Skeletal muscle satellite cell (primary cell): ENCODE results near the gene CLDN8.

ENCODE experiments used
- H3K27me3 ChIP-seq: 2 replicates; pipeline ENCODE4 v1.7.0; 2013; ENCODE audit warnings: low read length; ENCODE audit not compliant: control insufficient read depth, insufficient read depth
- H3K36me3 ChIP-seq: 2 replicates; pipeline ENCODE4 v1.7.0; 2013; ENCODE audit warnings: mild to moderate bottlenecking, control low read depth, low read length; ENCODE audit not compliant: insufficient read depth
- H3K4me1 ChIP-seq: 2 replicates; pipeline ENCODE4 v1.7.0; 2013; ENCODE audit warnings: low read length; ENCODE audit not compliant: control insufficient read depth, insufficient read depth
- H3K4me2 ChIP-seq: 2 replicates; pipeline ENCODE4 v1.7.0; 2013; ENCODE audit warnings: mild to moderate bottlenecking, low read length
- H3K4me3 ChIP-seq: 2 replicates; pipeline ENCODE4 v1.7.0; 2013; ENCODE audit warnings: low read length
- H3K9ac ChIP-seq: 2 replicates; pipeline ENCODE4 v1.7.0; 2013; ENCODE audit warnings: mild to moderate bottlenecking, low read depth, low read length, moderate library complexity
- H3K9me3 ChIP-seq: replicated peaks from 2 replicates; pipeline ENCODE4 v1.7.0; 2013; ENCODE audit warnings: mild to moderate bottlenecking, control low read depth, low read length

Gene CLDN8

GRCh38 chr21:30200000-30200399 is 15.9 kb downstream of the CLDN8 start:
- H3K4me2 ChIP-seq, result no peak overlapping the region
- H3K4me1 ChIP-seq, result no peaks in the 10 kb centered on the region
- no peaks in the 10 kb centered on the region for H3K27me3 ChIP-seq
- H3K4me3 ChIP-seq, result no peak overlapping the region
- no peaks in the 10 kb centered on the region for H3K9me3 ChIP-seq
- no peak overlapping the region for H3K9ac ChIP-seq
- no peaks in the 10 kb centered on the region for H3K36me3 ChIP-seq

- Histone ChIP-seq H3K9me3 (no peaks in the 10 kb centered on the region), H3K9ac (no peak overlapping the region), H3K27me3 (no peaks in the 10 kb centered on the region), H3K4me3 (no peak overlapping the region), H3K4me1 (no peaks in the 10 kb centered on the region), H3K4me2 (no peak overlapping the region), H3K36me3 (no peaks in the 10 kb centered on the region)
These were observed 21.1 kb downstream of the CLDN8 start for GRCh38 chr21:30194701-30195299.

- Histone ChIP-seq H3K36me3 (no peaks in the 10 kb centered on the region), H3K4me1 (no peaks in the 10 kb centered on the region), H3K4me3 (no peak overlapping the region), H3K27me3 (no peaks in the 10 kb centered on the region), H3K9ac (no peak overlapping the region), H3K4me2 (no peak overlapping the region), H3K9me3 (no peaks in the 10 kb centered on the region)
These were observed 22.7 kb downstream of the CLDN8 start for GRCh38 chr21:30193201-30193600.

GRCh38 chr21:30190554-30190953 is 25.3 kb downstream of the CLDN8 start:
- Histone ChIP-seq H3K27me3 (no peaks in the 10 kb centered on the region), H3K9ac (no peak overlapping the region), H3K4me2 (no peak overlapping the region), H3K4me1 (no peaks in the 10 kb centered on the region), H3K4me3 (no peak overlapping the region), H3K9me3 (no peaks in the 10 kb centered on the region), H3K36me3 (no peaks in the 10 kb centered on the region)

GRCh38 chr21:30189773-30190172 is 26.1 kb downstream of the CLDN8 start:
- no peaks in the 10 kb centered on the region for H3K4me1 ChIP-seq
- H3K4me3 ChIP-seq, result no peak overlapping the region
- no peak overlapping the region for H3K9ac ChIP-seq
- H3K9me3 ChIP-seq, result no peaks in the 10 kb centered on the region
- no peaks in the 10 kb centered on the region for H3K36me3 ChIP-seq
- no peaks in the 10 kb centered on the region for H3K27me3 ChIP-seq
- H3K4me2 ChIP-seq, result no peak overlapping the region

GRCh38 chr21:30186242-30186641 is 29.7 kb downstream of the CLDN8 start:
- Histone ChIP-seq H3K4me2 (no peak overlapping the region), H3K4me3 (no peak overlapping the region), H3K36me3 (no peaks in the 10 kb centered on the region), H3K4me1 (no peaks in the 10 kb centered on the region), H3K27me3 (no peaks in the 10 kb centered on the region), H3K9ac (no peak overlapping the region), H3K9me3 (no peaks in the 10 kb centered on the region)

- Histone ChIP-seq H3K4me3 (no peak overlapping the region), H3K9ac (no peak overlapping the region), H3K27me3 (no peaks in the 10 kb centered on the region), H3K4me1 (no peaks in the 10 kb centered on the region), H3K36me3 (no peaks in the 10 kb centered on the region), H3K9me3 (peaks cover 7% of the 10 kb centered on the region), H3K4me2 (no peak overlapping the region)
These were observed 47.8 kb downstream of the CLDN8 start for GRCh38 chr21:30168086-30168485.

- Histone ChIP-seq H3K36me3 (no peaks in the 10 kb centered on the region), H3K4me2 (no peak within 1 kb of the TSS), H3K4me3 (no peak within 1 kb of the TSS), H3K9me3 (peaks cover 4% of the 10 kb centered on the region), H3K27me3 (no peaks in the 10 kb centered on the region), H3K9ac (no peak within 1 kb of the TSS), H3K4me1 (no peaks in the 10 kb centered on the region)
These were observed 49.2 kb downstream of the CLDN8 start, which contains the start of gene CLDN17 for GRCh38 chr21:30166705-30167104. TSS of gene CLDN17 (minus strand) at chr21:30166805. CDS start at chr21:30166617, 188 bp downstream.

- Histone ChIP-seq H3K36me3 (no peaks in the 10 kb centered on the region), H3K9ac (no peak overlapping the region), H3K9me3 (peaks cover 4% of the 10 kb centered on the region), H3K4me1 (no peaks in the 10 kb centered on the region), H3K4me2 (no peak overlapping the region), H3K4me3 (no peak overlapping the region), H3K27me3 (no peaks in the 10 kb centered on the region)
These were observed 49.7 kb downstream of the CLDN8 start for GRCh38 chr21:30166171-30166570.

GRCh38 chr21:30164796-30165195 is 51.1 kb downstream of the CLDN8 start:
- H3K4me1 ChIP-seq, result no peaks in the 10 kb centered on the region
- no peak overlapping the region for H3K4me3 ChIP-seq
- H3K4me2 ChIP-seq, result no peak overlapping the region
- H3K27me3 ChIP-seq, result no peaks in the 10 kb centered on the region
- no peaks in the 10 kb centered on the region for H3K9me3 ChIP-seq
- H3K9ac ChIP-seq, result no peak overlapping the region
- no peaks in the 10 kb centered on the region for H3K36me3 ChIP-seq
